Testis (tissue), 2 donors: ENCODE results near the gene HOXB3.

Source experiments
- CTCF ChIP-seq, 3 experiments: fragments of 450-650 bp in 2 of 3; fragments of 200-600 bp in 1 of 3; sonication (generic) in 1 of 3; IDR thresholded peaks; one replicate each; pipeline ENCODE4 v1.5.1; 2016 to 2019; ENCODE audit warnings: antibody characterized with exemption in 3 of 3, mild to moderate bottlenecking in 2 of 3, moderate library complexity in 1 of 3
- POLR2A ChIP-seq: fragments of 450-650 bp; IDR thresholded peaks from one replicate; pipeline ENCODE4 v1.6.1; 2017; ENCODE audit warnings: antibody characterized with exemption, mild to moderate bottlenecking, moderate library complexity

DNA sequence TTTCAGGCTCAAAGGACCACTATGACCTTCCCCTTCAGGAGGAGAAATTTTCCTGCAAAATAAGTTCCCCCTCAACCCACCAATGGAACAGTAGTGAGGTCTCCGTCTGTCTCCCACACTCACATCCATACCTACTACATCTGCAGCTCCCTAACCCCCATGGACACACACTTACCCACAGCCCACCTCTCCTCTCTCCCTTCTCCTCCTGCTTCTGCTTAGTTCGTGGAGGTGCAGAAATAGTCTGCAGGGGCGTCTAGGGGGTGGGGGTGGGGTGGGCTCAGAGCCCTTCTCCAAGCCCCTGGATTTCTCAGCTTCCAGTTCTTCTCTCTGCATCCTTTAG is 20.8 kb downstream of the HOXB3 start:
- no peak for TF ChIP-seq CTCF (IDR thresholded peaks at IDR 0.05)
- no peak for TF ChIP-seq POLR2A
